GM21528 (cell line): ENCODE results near the gene DDN.

ENCODE experiments used
- ATAC-seq: cut with Tn5 transposase; IDR thresholded peaks from one replicate; pipeline ENCODE4 v1.9.1; 2021; ENCODE audit warnings: mild to moderate bottlenecking, moderate library complexity; ENCODE audit not compliant: unreplicated experiment, low FRiP score

Gene DDN

GRCh38 chr12:48985901-48986300, 13.3 kb downstream of the DDN start:
- ATAC-seq: no peak

GRCh38 chr12:48985475-48985897, 13.7 kb downstream of the DDN start:
- ATAC-seq: no peak

- no peak for ATAC-seq
Measured at GRCh38 chr12:48982397-48983080, 16.6 kb downstream of the DDN start.

GRCh38 chr12:48981757-48982157, 17.4 kb downstream of the DDN start:
- ATAC-seq: no peak

GRCh38 chr12:48980953-48981756, 18.0 kb downstream of the DDN start:
- no peak for ATAC-seq

GRCh38 chr12:48980389-48980952, 18.7 kb downstream of the DDN start:
- no peak for ATAC-seq

- no peak for ATAC-seq
Measured at GRCh38 chr12:48979602-48980388, 19.4 kb downstream of the DDN start.

- ATAC-seq: no peak
Measured at GRCh38 chr12:48978741-48979601, 20.2 kb downstream of the DDN start.

- no peak for ATAC-seq
Measured at GRCh38 chr12:48978291-48978740, 20.9 kb downstream of the DDN start, which contains the start of gene WNT1. Gene WNT1, plus strand, starts transcription at chr12:48978322. Its CDS starts 329 bp downstream, at chr12:48978651.

- no peak for ATAC-seq
Measured at GRCh38 chr12:48977290-48978281, 21.6 kb downstream of the DDN start.

- ATAC-seq: no peak
Measured at GRCh38 chr12:48973941-48974673, 25.1 kb downstream of the DDN start.

- ATAC-seq: no peak
Measured at GRCh38 chr12:48973531-48973930, 25.6 kb downstream of the DDN start.

GRCh38 chr12:48972952-48973483, 26.2 kb downstream of the DDN start:
- no peak for ATAC-seq

- ATAC-seq: no peak
Measured at GRCh38 chr12:48972213-48972951, 26.8 kb downstream of the DDN start.

- no peak for ATAC-seq
Measured at GRCh38 chr12:48970702-48971334, 28.4 kb downstream of the DDN start.
